BJ (cell line): ENCODE measurements around the gene PRRX2. TPM values are rescaled to one million over a fixed set of nuclear protein-coding genes. Genes with fewer than 3 reads are reported as not detected.

Experiments
- CTCF ChIA-PET: fragments of 350-600 bp; formaldehyde crosslinking; extraction: SDS; loops from one replicate; lab custom pipeline; 2021; ENCODE audit warnings: antibody characterized with exemption, inconsistent platforms; lab: Yijun Ruan, JAX
- POLR2A ChIA-PET: fragments of 300-600 bp; sonication (Branson Sonifier 250); formaldehyde crosslinking; extraction: SDS; loops from one replicate; lab custom pipeline; 2021; ENCODE audit warnings: antibody characterized with exemption; lab: Charles Lee
- DNase-seq: peaks from one replicate; pipeline ENCODE4 v3.0.0-alpha.2; 2011; ENCODE audit warnings: low read depth
- H3K27me3 ChIP-seq: 2 replicates; pipeline ENCODE4 v1.6.0; 2011; ENCODE audit warnings: low read length; ENCODE audit not compliant: control insufficient read depth, insufficient read depth
- H3K36me3 ChIP-seq: 2 replicates; pipeline ENCODE4 v1.5.1; 2011; ENCODE audit warnings: low read length; ENCODE audit not compliant: control insufficient read depth, insufficient read depth
- H3K4me3 ChIP-seq: 2 replicates; pipeline ENCODE4 v1.5.1; 2011; ENCODE audit warnings: low read depth, mild to moderate bottlenecking, control low read depth, low read length
- CTCF ChIP-seq: IDR thresholded peaks from 2 replicates; pipeline ENCODE4 v1.5.1; 2011; ENCODE audit warnings: low read depth, mild to moderate bottlenecking, control low read depth, inconsistent platforms, low read length, moderate library complexity; ENCODE audit not compliant: insufficient read depth
- polyA plus RNA-seq: library from polyadenylated mRNA; depleted of rRNA; stranded (reverse); fragments of >200 nt; gene quantifications from 2 replicates; pipeline ENCODE4 v1.2.3, GENCODE V29; 2011

Gene PRRX2
- polyA plus RNA-seq, 1 experiment: 37.4 TPM

- ChIA-PET POLR2A (no interaction called here), CTCF (interaction anchor here (2.6 kb wide), 1 partner anchor 19 kb away, joined by 9 read pairs; no protein-coding TSS in a partner anchor)
- Histone ChIP-seq H3K27me3 (no peaks in the 10 kb centered on the region), H3K36me3 (peaks cover 24% of the 10 kb centered on the region), H3K4me3 (no peak overlapping the region)
- no peak for TF ChIP-seq CTCF
- no peak for DNase-seq
Measured at GRCh38 chr9:129719135-129719534, 53.7 kb downstream of the PRRX2 start.

- H3K36me3 ChIP-seq: peaks cover 24% of the 10 kb centered on the region
- DNase-seq: no peak
- H3K4me3 ChIP-seq: no peak overlapping the region
- POLR2A ChIA-PET: no interaction called here
- H3K27me3 ChIP-seq: no peaks in the 10 kb centered on the region
- CTCF ChIA-PET: interaction anchor here (0.5 to 1.3 kb wide), 4 partner anchors 8 to 59 kb away, joined by 3 to 6 read pairs (median 3); no protein-coding TSS in a partner anchor
- peak; percentile 34; the same call in 1 of the 2 replicates for TF ChIP-seq CTCF
Measured at GRCh38 chr9:129720181-129720864, 54.9 kb downstream of the PRRX2 start.

- ChIA-PET POLR2A (no interaction called here), CTCF (interaction anchor here (0.5 to 1.3 kb wide), 4 partner anchors 9 to 58 kb away, joined by 3 to 6 read pairs (median 3); no protein-coding TSS in a partner anchor)
- DNase-seq: no peak
- no peak for TF ChIP-seq CTCF
- H3K27me3 ChIP-seq: no peaks in the 10 kb centered on the region
- peaks cover 24% of the 10 kb centered on the region for H3K36me3 ChIP-seq
- H3K4me3 ChIP-seq: no peak overlapping the region
Measured at GRCh38 chr9:129720865-129721545, 55.6 kb downstream of the PRRX2 start.

DNA sequence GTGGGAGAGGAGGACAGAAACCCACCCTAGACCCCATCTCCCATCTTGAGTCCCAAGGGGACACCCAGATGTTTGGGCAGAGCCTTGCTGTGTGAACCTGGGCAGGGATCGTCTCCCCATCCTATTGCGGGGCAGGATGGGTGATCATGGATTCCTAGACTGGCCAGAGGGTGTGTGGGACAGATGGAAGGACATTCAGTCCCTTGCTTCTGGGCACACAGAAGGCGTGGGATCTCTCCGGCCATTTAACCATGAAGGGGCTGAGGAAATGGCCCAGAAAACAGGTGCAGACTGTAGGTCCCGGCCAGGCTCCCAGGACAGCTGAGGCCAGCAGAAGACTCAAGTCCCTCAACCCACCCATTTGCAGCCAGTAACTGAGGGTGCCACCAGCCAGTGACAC lies 57.5 kb downstream of the PRRX2 start:
- no peaks in the 10 kb centered on the region for H3K27me3 ChIP-seq

More for the DNA sequence above, 57.5 kb downstream of the PRRX2 start:
- ChIA-PET CTCF (interaction anchor here (1.0 to 1.7 kb wide), 3 partner anchors 15 to 591 kb away, joined by 3 to 6 read pairs (median 3); no protein-coding TSS in a partner anchor), POLR2A (no interaction called here)
- no peak for TF ChIP-seq CTCF
- Histone ChIP-seq H3K36me3 (peaks cover 24% of the 10 kb centered on the region), H3K4me3 (no peak overlapping the region)
- DNase-seq: no peak
